Gastrocnemius medialis (tissue), 4 donors: ENCODE measurements around the gene PNPLA3. TPM values are rescaled to one million over a fixed set of nuclear protein-coding genes. Genes with fewer than 3 reads are reported as not detected.
A peak's percentile ranks its signal among the peaks of the same experiment; 100 is the strongest.

ENCODE experiments used
- ATAC-seq, 2 donors: fragments of 150-250 bp; one replicate each; pipeline ENCODE4 v1.9.1; 2016
- DNase-seq, 2 donors: peaks; one replicate each; pipeline ENCODE4 v3.0.0-alpha.2; 2019
- H3K27ac ChIP-seq, 4 donors: fragments of 200-600 bp; sonication (generic); 1 replicate in 1 of 4; 2 replicates in 3 of 4; pipeline ENCODE4 v1.5.1; 2016 to 2018; ENCODE audit warnings: mild to moderate bottlenecking in 2 of 4, moderate library complexity in 1 of 4
- H3K27me3 ChIP-seq, 3 donors: fragments of 200-600 bp; sonication (generic) in 2 of 3; 1 replicate in 1 of 3; 2 replicates in 2 of 3; pipeline versions ENCODE4 v1.5.1 to v1.6.0; 2016 to 2019; ENCODE audit warnings: mild to moderate bottlenecking in 1 of 3, moderate library complexity in 1 of 3
- H3K36me3 ChIP-seq, 2 donors: fragments of 200-600 bp; sonication (generic) in 1 of 2; one replicate each; pipeline ENCODE4 v1.5.1; 2017 to 2018
- H3K4me1 ChIP-seq, 2 donors: fragments of 200-600 bp; sonication (generic) in 1 of 2; one replicate each; pipeline ENCODE4 v1.5.1; 2016 to 2017; ENCODE audit warnings: mild to moderate bottlenecking in 2 of 2
- H3K4me3 ChIP-seq, 4 donors: fragments of 200-600 bp; sonication (generic) in 3 of 4; 1 replicate in 1 of 4; 2 replicates in 3 of 4; pipeline ENCODE4 v1.5.1; 2016 to 2019; ENCODE audit warnings: mild to moderate bottlenecking in 2 of 4
- H3K9me3 ChIP-seq, 3 donors: fragments of 200-600 bp; sonication (generic) in 2 of 3; 1 replicate in 1 of 3; 2 replicates in 2 of 3; pipeline ENCODE4 v1.5.1; 2016 to 2019
- POLR2A ChIP-seq, 2 donors: fragments of 450-650 bp; IDR thresholded peaks; one replicate each; pipeline ENCODE4 v1.6.1; 2017; ENCODE audit warnings: antibody characterized with exemption in 2 of 2, mild to moderate bottlenecking in 2 of 2, moderate library complexity in 2 of 2
- in situ Hi-C, 4 donors: fragments of 200-750 bp; cut with MboI; loops; one replicate each; pipeline versions ENCODE4 v1.15.0 to v1.8.0; 2017; ENCODE audit warnings: low sequenced_read_pairs in 4 of 4
- intact Hi-C: fragments of 100-400 bp; cut with DNase I; formaldehyde crosslinking; loops from one replicate; pipeline ENCODE4 v1.15.1; 2023; ENCODE audit warnings: low total_unique reads
- total RNA-seq, 4 donors: library from RNA; depleted of rRNA; stranded (reverse); fragments of >200 nt; gene quantifications; one replicate each; pipeline versions ENCODE4 v1.1.0 to v1.2.3, GENCODE V29; 2016
- TF ChIP-seq, protein P1 (sequence below), 5 experiments: fragments of 450-650 bp in 3 of 5; fragments of 200-600 bp in 2 of 5; sonication (generic) in 2 of 5; IDR thresholded peaks in 4 of 5; conservative IDR thresholded peaks in 1 of 5; 1 replicate in 4 of 5; 2 replicates in 1 of 5; pipeline ENCODE4 v1.5.1; 2016 to 2019; ENCODE audit warnings: antibody characterized with exemption in 5 of 5, mild to moderate bottlenecking in 3 of 5, moderate library complexity in 3 of 5

The PNPLA3 gene
- total RNA-seq, 4 donors from 2014 or later, result 0.58 to 2.3 (median 1.4) TPM; not detected in 1

DNA sequence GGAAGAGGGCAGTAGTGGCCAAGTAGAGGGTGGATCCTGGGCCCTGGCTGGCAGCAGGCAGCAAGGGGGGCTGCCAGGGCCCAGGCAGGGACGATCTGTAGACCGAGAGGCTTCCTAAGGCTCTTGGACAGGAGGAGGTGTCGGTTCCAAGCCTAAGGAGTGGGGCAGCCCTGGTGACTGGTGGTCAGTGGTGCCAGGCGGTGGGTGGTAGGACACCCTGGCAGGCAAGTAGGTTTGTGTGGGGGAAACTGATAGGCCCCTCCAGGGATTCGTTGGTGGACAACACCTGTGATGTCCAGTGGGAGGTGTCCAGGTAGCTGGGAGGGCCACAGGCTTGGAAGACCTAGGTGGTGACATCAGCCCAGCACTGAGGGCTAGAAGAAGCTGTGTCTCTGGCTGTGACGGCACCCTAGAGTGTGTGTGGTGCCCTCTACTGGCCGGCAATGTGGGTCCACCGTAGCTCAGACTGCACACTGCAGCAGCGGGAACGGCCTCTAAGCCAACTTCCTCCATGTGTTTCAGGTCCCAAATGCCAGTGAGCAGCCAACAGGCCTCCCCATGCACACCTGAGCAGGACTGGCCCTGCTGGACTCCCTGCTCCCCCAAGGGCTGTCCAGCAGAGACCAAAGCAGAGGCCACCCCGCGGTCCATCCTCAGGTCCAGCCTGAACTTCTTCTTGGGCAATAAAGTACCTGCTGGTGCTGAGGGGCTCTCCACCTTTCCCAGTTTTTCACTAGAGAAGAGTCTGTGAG, 22.2 kb downstream of the PNPLA3 start:
- Histone ChIP-seq H3K4me3 (no peak overlapping the region), H3K27ac (no peak overlapping the region), H3K27me3 (no peaks in the 10 kb centered on the region), H3K36me3 (no peaks in the 10 kb centered on the region), H3K4me1 (no peaks in the 10 kb centered on the region), H3K9me3 (no peaks in the 10 kb centered on the region)
- no peak for TF ChIP-seq POLR2A (IDR thresholded peaks at IDR 0.05)
- TF ChIP-seq, protein P1, sequence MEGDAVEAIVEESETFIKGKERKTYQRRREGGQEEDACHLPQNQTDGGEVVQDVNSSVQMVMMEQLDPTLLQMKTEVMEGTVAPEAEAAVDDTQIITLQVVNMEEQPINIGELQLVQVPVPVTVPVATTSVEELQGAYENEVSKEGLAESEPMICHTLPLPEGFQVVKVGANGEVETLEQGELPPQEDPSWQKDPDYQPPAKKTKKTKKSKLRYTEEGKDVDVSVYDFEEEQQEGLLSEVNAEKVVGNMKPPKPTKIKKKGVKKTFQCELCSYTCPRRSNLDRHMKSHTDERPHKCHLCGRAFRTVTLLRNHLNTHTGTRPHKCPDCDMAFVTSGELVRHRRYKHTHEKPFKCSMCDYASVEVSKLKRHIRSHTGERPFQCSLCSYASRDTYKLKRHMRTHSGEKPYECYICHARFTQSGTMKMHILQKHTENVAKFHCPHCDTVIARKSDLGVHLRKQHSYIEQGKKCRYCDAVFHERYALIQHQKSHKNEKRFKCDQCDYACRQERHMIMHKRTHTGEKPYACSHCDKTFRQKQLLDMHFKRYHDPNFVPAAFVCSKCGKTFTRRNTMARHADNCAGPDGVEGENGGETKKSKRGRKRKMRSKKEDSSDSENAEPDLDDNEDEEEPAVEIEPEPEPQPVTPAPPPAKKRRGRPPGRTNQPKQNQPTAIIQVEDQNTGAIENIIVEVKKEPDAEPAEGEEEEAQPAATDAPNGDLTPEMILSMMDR (IDR thresholded peaks at IDR 0.05 in 4 of 5, conservative IDR thresholded peaks at IDR 0.05 in 1 of 5), result peak; percentile 6 to 57 (median 44)
- ATAC-seq, result peak; percentile 61 to 72
- DNase-seq, result peak in 1 of 2 donors; percentile 33
- in situ Hi-C loops (no loop called here), intact Hi-C loops (no loop called here)

DNA sequence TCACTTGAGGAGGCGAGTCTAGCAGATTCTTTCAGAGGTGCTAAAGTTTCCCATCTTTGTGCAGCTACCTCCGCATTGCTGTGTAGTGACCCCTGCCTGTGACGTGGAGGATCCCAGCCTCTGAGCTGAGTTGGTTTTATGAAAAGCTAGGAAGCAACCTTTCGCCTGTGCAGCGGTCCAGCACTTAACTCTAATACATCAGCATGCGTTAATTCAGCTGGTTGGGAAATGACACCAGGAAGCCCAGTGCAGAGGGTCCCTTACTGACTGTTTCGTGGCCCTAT, 22.7 kb downstream of the PNPLA3 start:
- Histone ChIP-seq H3K36me3 (no peaks in the 10 kb centered on the region), H3K9me3 (no peaks in the 10 kb centered on the region), H3K4me3 (no peak overlapping the region), H3K4me1 (no peaks in the 10 kb centered on the region), H3K27ac (no peak overlapping the region), H3K27me3 (no peaks in the 10 kb centered on the region)
- no peak for ATAC-seq
- intact Hi-C loops, result no loop called here
- DNase-seq, result no peak
- TF ChIP-seq POLR2A (IDR thresholded peaks at IDR 0.05), result no peak
- TF ChIP-seq, protein P1 (IDR thresholded peaks at IDR 0.05 in 4 of 5, conservative IDR thresholded peaks at IDR 0.05 in 1 of 5), result no peak
- in situ Hi-C loops, result no loop called here

- Histone ChIP-seq H3K27ac (no peak overlapping the region), H3K4me1 (no peaks in the 10 kb centered on the region), H3K9me3 (no peaks in the 10 kb centered on the region), H3K36me3 (no peaks in the 10 kb centered on the region), H3K4me3 (no peak overlapping the region), H3K27me3 (no peaks in the 10 kb centered on the region)
- DNase-seq (no peak), ATAC-seq (no peak)
- no peak for TF ChIP-seq POLR2A (IDR thresholded peaks at IDR 0.05)
- TF ChIP-seq, protein P1 (IDR thresholded peaks at IDR 0.05 in 4 of 5, conservative IDR thresholded peaks at IDR 0.05 in 1 of 5), result no peak
- intact Hi-C loops (no loop called here), in situ Hi-C loops (no loop called here)
These were observed 25.3 kb downstream of the PNPLA3 start for GRCh38 chr22:43948836-43949406.

- no peaks in the 10 kb centered on the region for H3K9me3 ChIP-seq
- H3K36me3 ChIP-seq, result no peaks in the 10 kb centered on the region
- ATAC-seq (no peak), DNase-seq (no peak)
- no peak overlapping the region for H3K4me3 ChIP-seq
- intact Hi-C loops, result loop anchor here (10.0 kb wide), 1 partner anchor 137 kb away; the partner anchor contains the start of gene EFCAB6
- no peak for TF ChIP-seq POLR2A (IDR thresholded peaks at IDR 0.05)
- TF ChIP-seq, protein P1 (IDR thresholded peaks at IDR 0.05 in 4 of 5, conservative IDR thresholded peaks at IDR 0.05 in 1 of 5), result no peak
- no peaks in the 10 kb centered on the region for H3K27me3 ChIP-seq
- H3K4me1 ChIP-seq, result peaks cover 5 to 12% of the 10 kb centered on the region in 2 donors
- H3K27ac ChIP-seq, result no peak overlapping the region
- in situ Hi-C loops, result no loop called here
These were observed 27.8 kb downstream of the PNPLA3 start for GRCh38 chr22:43951391-43951790.
